C1 segment of cervical spinal cord (tissue), 14 donors: ENCODE results near the gene CPNE6.
A peak's percentile ranks its signal among the peaks of the same experiment; 100 is the strongest.

ENCODE experiments used
- DNase-seq, 14 donors: peaks; one replicate each; lab custom pipeline; 2025; lab: John Stamatoyannopoulos, UW

Gene CPNE6

GRCh38 chr14:24054324-24054641 is 17.1 kb upstream of the CPNE6 start:
- no peak for DNase-seq

GRCh38 chr14:24054646-24055045 is 16.7 kb upstream of the CPNE6 start:
- DNase-seq = no peak

GRCh38 chr14:24055971-24056799 is 15.2 kb upstream of the CPNE6 start:
- no peak for DNase-seq

- peak in 1 of 14 donors; percentile 18 for DNase-seq
Measured at GRCh38 chr14:24056800-24057184, 14.6 kb upstream of the CPNE6 start.

- DNase-seq = no peak
Measured at GRCh38 chr14:24057271-24057670, 14.1 kb upstream of the CPNE6 start.

- no peak for DNase-seq
Measured at GRCh38 chr14:24057867-24058259, 13.5 kb upstream of the CPNE6 start.

GRCh38 chr14:24058260-24058950 is 13.0 kb upstream of the CPNE6 start:
- peak in 11 of 14 donors; percentile 10 to 75 (median 35) for DNase-seq

- no peak for DNase-seq
Measured at GRCh38 chr14:24058951-24059475, 12.3 kb upstream of the CPNE6 start.

GRCh38 chr14:24059841-24060388 is 11.4 kb upstream of the CPNE6 start:
- DNase-seq = no peak

- no peak for DNase-seq
Measured at GRCh38 chr14:24060443-24060842, 10.9 kb upstream of the CPNE6 start.

GRCh38 chr14:24060984-24061913 is 10.1 kb upstream of the CPNE6 start:
- no peak for DNase-seq

GRCh38 chr14:24062216-24062980 is 9.0 kb upstream of the CPNE6 start:
- DNase-seq = no peak

GRCh38 chr14:24063263-24063836 is 8.0 kb upstream of the CPNE6 start:
- DNase-seq = no peak

- DNase-seq = no peak
Measured at GRCh38 chr14:24064091-24064795, 7.1 kb upstream of the CPNE6 start.

GRCh38 chr14:24064856-24065255 is 6.5 kb upstream of the CPNE6 start:
- DNase-seq = no peak

- DNase-seq = no peak
Measured at GRCh38 chr14:24065408-24065807, 6.0 kb upstream of the CPNE6 start.

- DNase-seq = no peak
Measured at GRCh38 chr14:24066496-24067132, 4.7 kb upstream of the CPNE6 start.

- peak in 6 of 14 donors; percentile 28 to 83 (median 38) for DNase-seq
Measured at GRCh38 chr14:24067133-24068082, 4.0 kb upstream of the CPNE6 start.
